Neural progenitor cell (in vitro differentiated cells): ENCODE results near the gene GNB5.

Experiments used
- EZH2 ChIP-seq: fragments of 200-600 bp; sonication (generic); IDR thresholded peaks from 2 replicates; pipeline ENCODE4 v1.6.1; 2017; ENCODE audit warnings: antibody characterized with exemption, mild to moderate bottlenecking, moderate library complexity
- TF ChIP-seq, protein P1 (sequence below): fragments of 200-600 bp; sonication (generic); IDR thresholded peaks from 2 replicates; pipeline ENCODE4 v1.5.1; 2017; ENCODE audit warnings: antibody characterized with exemption, mild to moderate bottlenecking

DNA sequence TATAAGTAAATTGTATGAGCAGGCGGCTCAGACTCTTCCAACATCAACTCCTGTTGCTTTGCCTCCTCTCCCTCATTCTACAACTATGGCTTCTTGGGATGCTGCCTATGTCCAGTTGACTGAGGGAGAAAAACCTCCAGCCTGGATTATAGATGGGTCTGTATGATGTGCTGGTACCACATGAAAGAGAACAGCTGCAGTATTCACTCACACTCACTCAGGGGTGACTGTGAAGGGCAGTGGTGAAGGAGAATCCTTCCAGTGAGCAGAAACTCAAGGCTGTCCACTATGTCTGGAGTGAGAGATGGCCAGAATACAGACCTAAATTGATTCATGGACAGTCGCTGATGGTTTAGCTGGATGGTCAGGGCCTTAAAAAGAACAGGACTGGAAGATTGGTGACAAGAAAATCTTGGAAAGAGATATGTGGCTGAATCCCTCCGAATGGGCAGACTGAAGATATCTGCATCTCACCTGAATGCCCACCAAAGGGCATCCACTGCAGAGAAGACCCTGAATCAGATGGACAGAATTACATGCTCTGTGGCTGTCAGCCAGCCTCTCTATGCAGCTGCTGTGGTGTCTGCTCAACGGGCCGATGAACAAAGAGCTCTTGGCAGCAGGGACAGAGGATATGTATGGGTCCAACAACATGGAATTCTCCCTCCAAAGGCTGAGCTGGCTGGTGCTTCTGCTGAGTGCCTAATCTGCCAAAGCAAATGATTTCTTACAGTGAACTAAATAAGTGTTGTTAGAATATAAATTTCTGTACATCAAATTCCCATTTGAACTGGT is 76.7 kb downstream of the GNB5 start:
- TF ChIP-seq, protein P1, sequence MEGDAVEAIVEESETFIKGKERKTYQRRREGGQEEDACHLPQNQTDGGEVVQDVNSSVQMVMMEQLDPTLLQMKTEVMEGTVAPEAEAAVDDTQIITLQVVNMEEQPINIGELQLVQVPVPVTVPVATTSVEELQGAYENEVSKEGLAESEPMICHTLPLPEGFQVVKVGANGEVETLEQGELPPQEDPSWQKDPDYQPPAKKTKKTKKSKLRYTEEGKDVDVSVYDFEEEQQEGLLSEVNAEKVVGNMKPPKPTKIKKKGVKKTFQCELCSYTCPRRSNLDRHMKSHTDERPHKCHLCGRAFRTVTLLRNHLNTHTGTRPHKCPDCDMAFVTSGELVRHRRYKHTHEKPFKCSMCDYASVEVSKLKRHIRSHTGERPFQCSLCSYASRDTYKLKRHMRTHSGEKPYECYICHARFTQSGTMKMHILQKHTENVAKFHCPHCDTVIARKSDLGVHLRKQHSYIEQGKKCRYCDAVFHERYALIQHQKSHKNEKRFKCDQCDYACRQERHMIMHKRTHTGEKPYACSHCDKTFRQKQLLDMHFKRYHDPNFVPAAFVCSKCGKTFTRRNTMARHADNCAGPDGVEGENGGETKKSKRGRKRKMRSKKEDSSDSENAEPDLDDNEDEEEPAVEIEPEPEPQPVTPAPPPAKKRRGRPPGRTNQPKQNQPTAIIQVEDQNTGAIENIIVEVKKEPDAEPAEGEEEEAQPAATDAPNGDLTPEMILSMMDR, result no peak
- no peak for TF ChIP-seq EZH2
